Glutamatergic neuron (in vitro differentiated cells): ENCODE data around the gene LDHAL6B. TPM values are rescaled to one million over a fixed set of nuclear protein-coding genes. Genes with fewer than 3 reads are reported as not detected.

ENCODE experiments used
- DNase-seq: peaks from one replicate; pipeline ENCODE4 v3.0.0; 2022
- H3K27ac Mint-ChIP-seq: one replicate; pipeline ENCODE4 v1.8.0; 2020; ENCODE audit warnings: mild to moderate bottlenecking, mixed read lengths, inconsistent platforms; ENCODE audit not compliant: unreplicated experiment
- H3K27me3 Mint-ChIP-seq: one replicate; pipeline ENCODE4 v1.8.0; 2020; ENCODE audit warnings: mild to moderate bottlenecking, moderate library complexity, mixed read lengths, inconsistent platforms; ENCODE audit not compliant: unreplicated experiment
- H3K36me3 Mint-ChIP-seq: one replicate; pipeline ENCODE4 v1.8.0; 2020; ENCODE audit warnings: mild to moderate bottlenecking, mixed read lengths, inconsistent platforms; ENCODE audit not compliant: unreplicated experiment
- H3K4me1 Mint-ChIP-seq: one replicate; pipeline ENCODE4 v1.8.0; 2020; ENCODE audit warnings: mild to moderate bottlenecking, low read depth, mixed read lengths, inconsistent platforms; ENCODE audit not compliant: unreplicated experiment
- H3K4me3 Mint-ChIP-seq: one replicate; pipeline ENCODE4 v1.8.0; 2020; ENCODE audit warnings: mild to moderate bottlenecking, mixed read lengths, inconsistent platforms; ENCODE audit not compliant: unreplicated experiment
- H3K9me3 Mint-ChIP-seq: one replicate; pipeline ENCODE4 v1.8.0; 2020; ENCODE audit warnings: mild to moderate bottlenecking, moderate library complexity, mixed read lengths, inconsistent platforms; ENCODE audit not compliant: unreplicated experiment
- CTCF ChIP-seq: fragments of 200-600 bp; sonication (generic); IDR thresholded peaks from one replicate; pipeline ENCODE4 v1.5.0; 2021; ENCODE audit not compliant: partially characterized antibody, unreplicated experiment
- total RNA-seq: library from RNA; stranded (reverse); fragmentation: NEBNext Ultra II Directional; extraction: Animal tissue kit (Norgen Biotek cat#: 25700); gene quantifications from one replicate; pipeline ENCODE4 v1.2.1, GENCODE V29; 2021; ENCODE audit not compliant: unreplicated experiment

LDHAL6B gene
- total RNA-seq, 1 donor from 2014 or later: not detected

GRCh38 chr15:59223736-59224135, 17.1 kb downstream of the LDHAL6B start:
- Mint-ChIP-seq H3K4me1 (no peaks in the 10 kb centered on the region), H3K36me3 (no peaks in the 10 kb centered on the region), H3K27me3 (no peaks in the 10 kb centered on the region), H3K4me3 (no peak overlapping the region), H3K27ac (no peak overlapping the region), H3K9me3 (peaks cover 1% of the 10 kb centered on the region)
- no peak for DNase-seq
- no peak for TF ChIP-seq CTCF

GRCh38 chr15:59224474-59224873, 17.8 kb downstream of the LDHAL6B start:
- TF ChIP-seq CTCF: no peak
- H3K9me3 Mint-ChIP-seq: peaks cover 1% of the 10 kb centered on the region
- no peak for DNase-seq
- no peaks in the 10 kb centered on the region for H3K36me3 Mint-ChIP-seq
- no peak overlapping the region for H3K27ac Mint-ChIP-seq
- no peak overlapping the region for H3K4me3 Mint-ChIP-seq
- H3K27me3 Mint-ChIP-seq: no peaks in the 10 kb centered on the region
- H3K4me1 Mint-ChIP-seq: no peaks in the 10 kb centered on the region

GRCh38 chr15:59227021-59227420, 20.4 kb downstream of the LDHAL6B start:
- TF ChIP-seq CTCF: no peak
- DNase-seq: no peak
- H3K27ac Mint-ChIP-seq: no peak overlapping the region
- H3K9me3 Mint-ChIP-seq: peaks cover 1% of the 10 kb centered on the region
- no peaks in the 10 kb centered on the region for H3K4me1 Mint-ChIP-seq
- no peak overlapping the region for H3K4me3 Mint-ChIP-seq
- no peaks in the 10 kb centered on the region for H3K27me3 Mint-ChIP-seq
- H3K36me3 Mint-ChIP-seq: no peaks in the 10 kb centered on the region

GRCh38 chr15:59229015-59229414, 22.4 kb downstream of the LDHAL6B start:
- H3K9me3 Mint-ChIP-seq: peaks cover 2% of the 10 kb centered on the region
- H3K27me3 Mint-ChIP-seq: no peaks in the 10 kb centered on the region
- H3K27ac Mint-ChIP-seq: no peak overlapping the region
- no peak for DNase-seq
- no peaks in the 10 kb centered on the region for H3K4me1 Mint-ChIP-seq
- H3K4me3 Mint-ChIP-seq: no peak overlapping the region
- no peaks in the 10 kb centered on the region for H3K36me3 Mint-ChIP-seq
- no peak for TF ChIP-seq CTCF

GRCh38 chr15:59229453-59229852, 22.8 kb downstream of the LDHAL6B start:
- H3K36me3 Mint-ChIP-seq: no peaks in the 10 kb centered on the region
- H3K27me3 Mint-ChIP-seq: no peaks in the 10 kb centered on the region
- H3K4me1 Mint-ChIP-seq: no peaks in the 10 kb centered on the region
- H3K4me3 Mint-ChIP-seq: no peak overlapping the region
- TF ChIP-seq CTCF: no peak
- H3K9me3 Mint-ChIP-seq: peaks cover 3% of the 10 kb centered on the region
- H3K27ac Mint-ChIP-seq: no peak overlapping the region
- DNase-seq: no peak
